ENCODE results near the gene TPX2. TPM values are rescaled to one million over a fixed set of nuclear protein-coding genes. Genes with fewer than 3 reads are reported as not detected.

Gene TPX2
- polyA plus RNA-seq, 2 of the 4 experiments (the other 2 are of a cell fraction) = 92.9 TPM

DNA sequence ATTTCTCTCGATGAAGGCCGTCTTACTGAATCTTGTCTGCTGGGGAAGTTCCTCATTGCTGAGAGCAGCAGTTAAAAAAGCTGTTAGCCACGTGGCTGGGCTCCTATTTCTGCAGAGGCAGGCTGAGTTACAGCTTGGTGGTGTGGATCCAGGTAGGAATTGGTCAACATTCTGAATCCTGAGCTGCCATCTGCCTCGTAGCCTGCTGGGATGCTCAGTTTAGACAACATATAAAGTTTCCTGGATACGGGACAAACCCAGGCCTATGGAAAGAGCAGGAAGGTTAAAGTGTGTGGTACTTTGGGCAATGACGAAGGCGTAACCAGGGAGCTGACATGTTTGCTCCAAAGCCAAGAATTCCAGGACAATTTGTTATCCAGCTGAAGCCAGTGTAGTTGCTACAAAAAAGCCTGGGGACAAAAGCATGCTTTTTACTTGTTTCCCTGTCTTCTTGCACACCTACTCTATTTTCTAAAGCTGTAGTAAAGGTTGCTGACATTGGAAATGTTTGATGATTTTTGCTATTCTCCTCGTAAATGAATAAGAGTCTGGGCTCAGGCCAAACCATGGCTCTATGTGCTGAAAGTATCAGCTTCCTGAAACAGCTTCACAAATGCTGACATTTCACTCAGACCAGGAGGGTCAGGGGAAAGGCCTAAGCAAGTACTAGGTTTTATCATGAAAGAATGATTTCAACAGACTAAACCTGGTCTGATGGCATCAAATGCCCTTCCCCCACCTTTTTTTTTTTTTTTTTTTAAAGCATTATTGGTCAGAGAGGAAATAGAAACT, 67.7 kb downstream of the TPX2 start:
- no peak for FAIRE-seq
- ATAC-seq = no peak

DNA sequence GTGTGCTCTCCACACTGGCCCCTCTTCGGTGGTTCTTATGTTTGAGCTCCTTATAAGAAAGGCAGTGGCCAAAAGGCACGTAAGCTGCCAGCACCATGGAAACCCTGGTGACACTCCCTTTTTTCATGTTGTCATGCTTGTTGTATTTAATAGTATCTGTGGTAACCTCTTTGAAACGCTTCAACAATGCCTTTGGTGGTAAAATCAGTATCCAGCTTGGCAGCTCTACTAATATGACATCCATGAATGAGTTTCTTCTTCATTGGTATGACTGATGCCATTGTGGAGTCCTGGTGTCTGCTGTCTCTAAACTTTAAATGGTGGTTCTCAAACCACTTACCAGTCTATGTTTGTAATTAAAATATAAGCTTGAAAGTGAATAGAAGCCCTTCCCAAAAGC, 69.4 kb downstream of the TPX2 start:
- no peak for TF ChIP-seq HOXA7 (CRISPR knock-in tag; IDR thresholded peaks at IDR 0.05)
- no peak for TF ChIP-seq ZSCAN20 (CRISPR knock-in tag; IDR thresholded peaks at IDR 0.05)
- no peak for TF ChIP-seq TFCP2L1 (CRISPR knock-in tag; IDR thresholded peaks at IDR 0.05)
- TF ChIP-seq HDAC2 (IDR thresholded peaks at IDR 0.05) = no peak
- no peak for TF ChIP-seq CBX2 (IDR thresholded peaks at IDR 0.05; ENCODE audit: borderline replicate concordance, low read depth)
- TF ChIP-seq FOSL2 (IDR thresholded peaks at IDR 0.05) = no peak
- no peak for TF ChIP-seq FOSL2 (CRISPR knock-in tag; IDR thresholded peaks at IDR 0.05)
- no peak for TF ChIP-seq FOXS1 (CRISPR knock-in tag; IDR thresholded peaks at IDR 0.05)
- no peak for TF ChIP-seq SMC3 (IDR thresholded peaks at IDR 0.05)
- TF ChIP-seq, protein P1, sequence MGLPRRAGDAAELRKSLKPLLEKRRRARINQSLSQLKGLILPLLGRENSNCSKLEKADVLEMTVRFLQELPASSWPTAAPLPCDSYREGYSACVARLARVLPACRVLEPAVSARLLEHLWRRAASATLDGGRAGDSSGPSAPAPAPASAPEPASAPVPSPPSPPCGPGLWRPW (IDR thresholded peaks at IDR 0.05) = no peak
- TF ChIP-seq CHD2 (IDR thresholded peaks at IDR 0.05; ENCODE audit: low read length, partially characterized antibody) = no peak
- TF ChIP-seq, protein P2, sequence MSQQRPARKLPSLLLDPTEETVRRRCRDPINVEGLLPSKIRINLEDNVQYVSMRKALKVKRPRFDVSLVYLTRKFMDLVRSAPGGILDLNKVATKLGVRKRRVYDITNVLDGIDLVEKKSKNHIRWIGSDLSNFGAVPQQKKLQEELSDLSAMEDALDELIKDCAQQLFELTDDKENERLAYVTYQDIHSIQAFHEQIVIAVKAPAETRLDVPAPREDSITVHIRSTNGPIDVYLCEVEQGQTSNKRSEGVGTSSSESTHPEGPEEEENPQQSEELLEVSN (IDR thresholded peaks at IDR 0.05; ENCODE audit: borderline replicate concordance, low read depth) = no peak
- TF ChIP-seq HOXB13 (CRISPR knock-in tag; IDR thresholded peaks at IDR 0.05; ENCODE audit: low read depth) = no peak
- no peak for TF ChIP-seq NFE2L2 (conservative IDR thresholded peaks at IDR 0.05; ENCODE audit: low read length)
- TF ChIP-seq RAD21 (conservative IDR thresholded peaks at IDR 0.05 in 1 of 2, IDR thresholded peaks at IDR 0.05 in 1 of 2) = no peak
- TF ChIP-seq CBX8 (IDR thresholded peaks at IDR 0.05) = no peak
- no peak for TF ChIP-seq HOXB5 (CRISPR knock-in tag; IDR thresholded peaks at IDR 0.05)
- TF ChIP-seq, protein P3, sequence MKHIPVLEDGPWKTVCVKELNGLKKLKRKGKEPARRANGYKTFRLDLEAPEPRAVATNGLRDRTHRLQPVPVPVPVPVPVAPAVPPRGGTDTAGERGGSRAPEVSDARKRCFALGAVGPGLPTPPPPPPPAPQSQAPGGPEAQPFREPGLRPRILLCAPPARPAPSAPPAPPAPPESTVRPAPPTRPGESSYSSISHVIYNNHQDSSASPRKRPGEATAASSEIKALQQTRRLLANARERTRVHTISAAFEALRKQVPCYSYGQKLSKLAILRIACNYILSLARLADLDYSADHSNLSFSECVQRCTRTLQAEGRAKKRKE (CRISPR knock-in tag; IDR thresholded peaks at IDR 0.05; ENCODE audit: low read depth) = no peak
- TF ChIP-seq GATA3 (IDR thresholded peaks at IDR 0.05; ENCODE audit: borderline replicate concordance) = no peak
- FAIRE-seq (no peak), ATAC-seq (no peak), DNase-seq (ENCODE audit: low read depth in 1 of 2, low spot score in 1 of 2) (no peak)
- H3K4me3 ChIP-seq = no peak overlapping the region
- H3K4me2 ChIP-seq = no peak overlapping the region
- ChIA-PET CTCF (interaction anchor here (0.7 to 3.8 kb wide), 8 partner anchors 7 to 223 kb away, joined by 3 to 32 read pairs (median 6); no protein-coding TSS in a partner anchor), POLR2A (no interaction called here)
- H3K27ac ChIP-seq = no peak overlapping the region
- H3K4me1 ChIP-seq = 0 out of 3 replicates have a peak, but pooled peaks cover 4% of the 10 kb centered on the region
- WGBS (ENCODE audit: missing lambda C conversion rate) = 92% methylated on average over 3 of the region's 3 CpGs
- no peaks in the 10 kb centered on the region for H3K9me3 ChIP-seq

More for the DNA sequence above, 67.7 kb downstream of the TPX2 start:
- no peak overlapping the region for H3K27ac ChIP-seq
- DNase-seq (ENCODE audit: low read depth in 1 of 2, low spot score in 1 of 2) = no peak
- no peak overlapping the region for H3K4me2 ChIP-seq
- POLR2A ChIA-PET = no interaction called here
- H3K4me1 ChIP-seq = 0 out of 3 replicates have a peak, but pooled peaks cover 4% of the 10 kb centered on the region
- CTCF ChIA-PET = interaction anchor here (0.6 to 3.8 kb wide), 8 partner anchors 9 to 224 kb away, joined by 3 to 32 read pairs (median 5); no protein-coding TSS in a partner anchor
- no peak for TF ChIP-seq SMC3 (IDR thresholded peaks at IDR 0.05)
- no peak for TF ChIP-seq ZNF302 (CRISPR knock-in tag; IDR thresholded peaks at IDR 0.05)
- no peak for TF ChIP-seq POLR2A (IDR thresholded peaks at IDR 0.05; ENCODE audit: low read length)
- no peak for TF ChIP-seq RARB (CRISPR knock-in tag; IDR thresholded peaks at IDR 0.05)
- TF ChIP-seq PHF8 (IDR thresholded peaks at IDR 0.05; ENCODE audit: borderline replicate concordance, low read depth) = no peak
- TF ChIP-seq KDM5A (IDR thresholded peaks at IDR 0.05) = no peak
- no peak for TF ChIP-seq KDM1A (IDR thresholded peaks at IDR 0.05; ENCODE audit: low read depth)
- no peak overlapping the region for H3K4me3 ChIP-seq
- H3K9me3 ChIP-seq = no peaks in the 10 kb centered on the region
- 93% methylated on average over 8 of the region's 8 CpGs for whole genome bisulfite sequencing (ENCODE audit: missing lambda C conversion rate)
